OCI-LY7 (cell line): ENCODE results near the gene KRTAP4-12. TPM values are rescaled to one million over a fixed set of nuclear protein-coding genes. Genes with fewer than 3 reads are reported as not detected.
"Not testable (repeated sequence)": the region's sequence is repeated elsewhere in the genome, so short reads cannot be mapped to it uniquely, and the experiment has no call there.

Source experiments
- BruUV-seq: library from RNA; stranded (reverse); fragments of 400-500 nt; replicated peaks from 2 replicates; lab custom pipeline; 2021; lab: Mats Ljungman, UMichigan
- CTCF ChIA-PET: fragments of 300-600 bp; sonication (Branson Sonifier 250); formaldehyde crosslinking; loops from one replicate; lab custom pipeline; 2022; ENCODE audit warnings: antibody characterized with exemption; ENCODE audit not compliant: unreplicated experiment; lab: Charles Lee
- POLR2A ChIA-PET: fragments of 300-600 bp; sonication (Branson Sonifier 250); formaldehyde crosslinking; loops from one replicate; lab custom pipeline; 2022; ENCODE audit warnings: antibody characterized with exemption; lab: Charles Lee
- DNase-seq: peaks from one replicate; pipeline ENCODE4 v3.0.0-alpha.2; 2015; ENCODE audit warnings: low spot score
- H2AFZ ChIP-seq: fragments of 200-600 bp; sonication (generic), shearing (Covaris generic); 2 replicates; pipeline ENCODE4 v1.6.1; 2014; ENCODE audit warnings: mild to moderate bottlenecking, antibody characterized with exemption, low read length, moderate library complexity
- H3K27ac ChIP-seq: fragments of 200-600 bp; sonication (generic); 2 replicates; pipeline ENCODE4 v1.5.1; 2014; ENCODE audit warnings: mixed run types, low read depth, mild to moderate bottlenecking, moderate library complexity, low read length, inconsistent platforms; ENCODE audit not compliant: poor library complexity, severe bottlenecking
- H3K36me3 ChIP-seq: fragments of 200-600 bp; sonication (generic); 2 replicates; pipeline ENCODE4 v1.6.1; 2014; ENCODE audit warnings: mild to moderate bottlenecking, antibody characterized with exemption, low read length, moderate library complexity, mixed read lengths; ENCODE audit not compliant: insufficient read depth
- H3K4me1 ChIP-seq: fragments of 200-600 bp; sonication (generic); 2 replicates; pipeline ENCODE4 v1.5.1; 2014; ENCODE audit warnings: mild to moderate bottlenecking, low read length; ENCODE audit not compliant: insufficient read depth, poor library complexity, severe bottlenecking
- H3K4me2 ChIP-seq: fragments of 200-600 bp; sonication (generic); 2 replicates; pipeline ENCODE4 v1.6.1; 2014; ENCODE audit warnings: mild to moderate bottlenecking, low read length
- H3K4me3 ChIP-seq: fragments of 200-600 bp; sonication (generic); 2 replicates; pipeline ENCODE4 v1.5.1; 2014; ENCODE audit warnings: mild to moderate bottlenecking, low read depth, low read length; ENCODE audit not compliant: poor library complexity, severe bottlenecking
- H3K79me2 ChIP-seq: fragments of 200-600 bp; sonication (generic); 2 replicates; pipeline ENCODE4 v1.6.1; 2016; ENCODE audit warnings: low read depth, mild to moderate bottlenecking, low read length, moderate library complexity, mixed read lengths; ENCODE audit not compliant: insufficient read depth
- H3K9me2 ChIP-seq: fragments of 200-600 bp; sonication (generic); 2 replicates; pipeline ENCODE4 v1.6.1; 2016; ENCODE audit warnings: mild to moderate bottlenecking, low read length, mixed read lengths; ENCODE audit not compliant: insufficient read depth
- H3K9me3 ChIP-seq: fragments of 200-600 bp; sonication (generic); 2 replicates; pipeline ENCODE4 v1.6.1; 2014; ENCODE audit warnings: mild to moderate bottlenecking, mixed run types, low read length, mixed read lengths
- H4K20me1 ChIP-seq: fragments of 200-600 bp; sonication (generic); 2 replicates; pipeline ENCODE4 v1.6.1; 2014; ENCODE audit warnings: mild to moderate bottlenecking, antibody characterized with exemption, low read length, moderate library complexity, mixed read lengths; ENCODE audit not compliant: insufficient read depth
- CTCF ChIP-seq: fragments of 200-600 bp; sonication (generic); conservative IDR thresholded peaks from 2 replicates; pipeline ENCODE4 v1.5.1; 2014; ENCODE audit warnings: mild to moderate bottlenecking, antibody characterized with exemption, low read length, moderate library complexity, mixed read lengths
- EZH2phosphoT487 ChIP-seq: fragments of 200-600 bp; sonication (generic); IDR thresholded peaks from 2 replicates; pipeline ENCODE4 v1.6.1; 2018; ENCODE audit warnings: low read depth, borderline replicate concordance, mild to moderate bottlenecking, mixed run types, antibody characterized with exemption, low read length, moderate library complexity, mixed read lengths
- intact Hi-C: fragments of 100-400 bp; cut with micrococcal nuclease; formaldehyde crosslinking; loops from one replicate; pipeline ENCODE4 v1.10.0; 2022; ENCODE audit not compliant: unreplicated experiment
- total RNA-seq, 2 experiments: library from RNA; depleted of rRNA in 1 of 2; stranded (reverse); fragments of >200 nt in 1 of 2; shearing (Covaris generic) in 1 of 2; gene quantifications; 2 replicates each; pipeline ENCODE4 v1.2.3, GENCODE V29; 2014 to 2022

The KRTAP4-12 gene
- total RNA-seq, 2 experiments from 2014 or later, result not detected

GRCh38 chr17:41125064-41125463 is 1.1 kb upstream of the KRTAP4-12 start:
- no peaks in the 10 kb centered on the region for H3K9me2 ChIP-seq
- ChIA-PET POLR2A (no interaction called here), CTCF (no interaction called here)
- H3K4me3 ChIP-seq, result no peak overlapping the region
- H2AFZ ChIP-seq, result no peak overlapping the region
- no peaks in the 10 kb centered on the region for H4K20me1 ChIP-seq
- no peaks in the 10 kb centered on the region for H3K36me3 ChIP-seq
- H3K27ac ChIP-seq, result no peak overlapping the region
- peaks cover 6% of the 10 kb centered on the region; the same call in 1 of the 2 replicates for H3K9me3 ChIP-seq
- intact Hi-C loops, result no loop called here
- no TSS peak for BruUV-seq
- no peak for DNase-seq
- H3K4me1 ChIP-seq, result peaks cover 10% of the 10 kb centered on the region
- no peaks in the 10 kb centered on the region for H3K79me2 ChIP-seq
- TF ChIP-seq EZH2phosphoT487, result no peak
- TF ChIP-seq CTCF, result no peak
- H3K4me2 ChIP-seq, result no peak overlapping the region

GRCh38 chr17:41123292-41123990 is 541 bp downstream of the KRTAP4-12 start:
- H4K20me1 ChIP-seq, H3K4me3 ChIP-seq, H3K9me2 ChIP-seq, H3K36me3 ChIP-seq, H2AFZ ChIP-seq, H3K4me2 ChIP-seq, CTCF ChIA-PET, H3K79me2 ChIP-seq, DNase-seq, H3K27ac ChIP-seq, BruUV-seq: not testable (repeated sequence)
- H3K9me3 ChIP-seq, result peaks cover 11% of the 10 kb centered on the region; the same call in 1 of the 2 replicates
- POLR2A ChIA-PET, result interaction anchor here (0.6 kb wide), 1 partner anchor 11 kb away, joined by 3 read pairs; no protein-coding TSS in a partner anchor
- peaks cover 16% of the 10 kb centered on the region for H3K4me1 ChIP-seq
- intact Hi-C loops, result loop anchor here (5.0 kb wide), 1 partner anchor 184 kb away; the partner anchor contains the start of gene KRTAP16-1

GRCh38 chr17:41121742-41122141 is 2.2 kb downstream of the KRTAP4-12 start:
- intact Hi-C loops, result loop anchor here (5.0 kb wide), 1 partner anchor 186 kb away; the partner anchor contains the start of gene KRTAP16-1
- no TSS peak for BruUV-seq

More at GRCh38 chr17:41121742-41122141, 2.2 kb downstream of the KRTAP4-12 start:
- Histone ChIP-seq H2AFZ (no peak overlapping the region), H3K36me3 (no peaks in the 10 kb centered on the region; the same call in 1 of the 2 replicates), H3K79me2 (no peaks in the 10 kb centered on the region), H3K4me1 (peaks cover 16% of the 10 kb centered on the region), H3K4me2 (no peak overlapping the region), H3K4me3 (no peak overlapping the region), H3K9me3 (peaks cover 11% of the 10 kb centered on the region; the same call in 1 of the 2 replicates), H4K20me1 (no peaks in the 10 kb centered on the region), H3K9me2 (no peaks in the 10 kb centered on the region), H3K27ac (no peak overlapping the region)
- ChIA-PET CTCF (no interaction called here), POLR2A (no interaction called here)
- DNase-seq, result no peak
- TF ChIP-seq CTCF, result no peak
- TF ChIP-seq EZH2phosphoT487, result no peak
